HG02973 (cell line): ENCODE data around the gene HMGB1.

Experiments used
- ATAC-seq: cut with Tn5 transposase; IDR thresholded peaks from one replicate; pipeline ENCODE4 v1.9.1; 2021; ENCODE audit warnings: moderate library complexity; ENCODE audit not compliant: unreplicated experiment

HMGB1 gene

GRCh38 chr13:30406779-30407416 lies 58.8 kb downstream of the HMGB1 start:
- no peak for ATAC-seq
